AG04450 (cell line): ENCODE results near the gene FCN1. TPM values are rescaled to one million over a fixed set of nuclear protein-coding genes. Genes with fewer than 3 reads are reported as not detected.

Experiments
- CTCF ChIA-PET: fragments of 300-600, 350-600 bp; formaldehyde crosslinking; extraction: SDS; loops from one replicate; lab custom pipeline; 2022; ENCODE audit warnings: antibody characterized with exemption, inconsistent platforms; lab: Charles Lee
- POLR2A ChIA-PET: fragments of 350-600 bp; formaldehyde crosslinking; extraction: SDS; loops from one replicate; lab custom pipeline; 2021; ENCODE audit warnings: antibody characterized with exemption, inconsistent platforms; lab: Yijun Ruan, JAX
- DNase-seq: peaks from one replicate; pipeline ENCODE4 v3.0.0-alpha.2; 2011; ENCODE audit warnings: low read depth, low spot score
- H3K27ac ChIP-seq: one replicate; pipeline ENCODE4 v1.5.1; 2012; ENCODE audit warnings: low read depth, low read length, control low read depth
- H3K27me3 ChIP-seq: one replicate; pipeline ENCODE4 v1.6.0; 2012; ENCODE audit warnings: low read length; ENCODE audit not compliant: control insufficient read depth, insufficient read depth
- H3K4me3 ChIP-seq: 2 replicates; pipeline ENCODE4 v1.5.1; 2011; ENCODE audit warnings: mild to moderate bottlenecking, low read depth, low read length, control low read depth
- H3K9me3 ChIP-seq: 2 replicates; pipeline ENCODE4 v1.5.1; 2012; ENCODE audit warnings: low read length; ENCODE audit not compliant: control insufficient read depth, insufficient read depth
- CTCF ChIP-seq: IDR thresholded peaks from 2 replicates; pipeline ENCODE4 v1.5.1; 2011; ENCODE audit warnings: low read depth, low read length, control low read depth, inconsistent platforms
- polyA minus RNA-seq: library from RNA; depleted of rRNA, polyadenylated mRNA; stranded (reverse); fragments of >200 nt; gene quantifications from 2 replicates; pipeline ENCODE4 v1.2.3, GENCODE V29; 2011; rRNA and poly(A)+ RNA removed
- polyA plus RNA-seq: library from polyadenylated mRNA; depleted of rRNA; stranded (reverse); fragments of >200 nt; gene quantifications from 2 replicates; pipeline ENCODE4 v1.2.3, GENCODE V29; 2011; rRNA removed

The FCN1 gene
- polyA plus RNA-seq, result not detected in 2 replicates
- not detected in 2 replicates for polyA minus RNA-seq

- no peak for TF ChIP-seq CTCF
- H3K4me3 ChIP-seq, result no peak within 1 kb of the TSS
- ChIA-PET POLR2A (no interaction called here), CTCF (no interaction called here)
- H3K27ac ChIP-seq, result no peak within 1 kb of the TSS
- peaks cover 3% of the 10 kb centered on the region; the same call in 1 of the 2 replicates for H3K9me3 ChIP-seq
- DNase-seq, result no peak
- H3K27me3 ChIP-seq, result peaks cover 3% of the 10 kb centered on the region
Measured at GRCh38 chr9:134917431-134918373, at the start of gene FCN1. TSS of gene FCN1 (minus strand) at chr9:134917912. CDS start at chr9:134917871, 41 bp downstream.

GRCh38 chr9:134966697-134967546, 49.2 kb upstream of the FCN1 start:
- CTCF ChIA-PET, result no interaction called here
- Histone ChIP-seq H3K27ac (no peak overlapping the region), H3K27me3 (no peaks in the 10 kb centered on the region), H3K9me3 (no peaks in the 10 kb centered on the region; the same call in 1 of the 2 replicates), H3K4me3 (no peak overlapping the region)
- TF ChIP-seq CTCF, result no peak
- POLR2A ChIA-PET, result no interaction called here
- DNase-seq, result no peak

DNA sequence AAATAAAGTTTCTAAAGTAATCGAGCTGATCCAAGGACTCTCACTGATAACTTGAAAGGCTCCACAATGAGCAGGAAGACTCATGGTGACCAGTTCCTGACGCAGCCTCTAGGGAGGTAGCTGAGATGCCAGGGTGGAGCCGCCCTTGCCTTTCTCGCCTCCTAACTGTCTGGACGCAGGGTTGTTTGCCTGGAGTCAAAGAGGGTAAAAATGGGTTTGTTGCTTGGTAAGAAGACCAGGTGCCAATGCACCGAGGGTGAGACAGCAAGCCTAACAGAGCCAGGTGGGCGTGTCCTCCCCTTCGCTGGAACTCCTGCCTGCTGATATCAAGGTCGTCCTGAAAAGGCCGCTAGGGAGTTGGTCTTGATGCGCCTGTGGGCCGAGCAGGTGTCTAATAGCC, 48.6 kb upstream of the FCN1 start:
- TF ChIP-seq CTCF, result no peak
- POLR2A ChIA-PET, result no interaction called here
- no peak for DNase-seq
- Histone ChIP-seq H3K27me3 (no peaks in the 10 kb centered on the region), H3K4me3 (no peak overlapping the region), H3K27ac (no peak overlapping the region), H3K9me3 (no peaks in the 10 kb centered on the region; the same call in 1 of the 2 replicates)
- CTCF ChIA-PET, result no interaction called here

DNA sequence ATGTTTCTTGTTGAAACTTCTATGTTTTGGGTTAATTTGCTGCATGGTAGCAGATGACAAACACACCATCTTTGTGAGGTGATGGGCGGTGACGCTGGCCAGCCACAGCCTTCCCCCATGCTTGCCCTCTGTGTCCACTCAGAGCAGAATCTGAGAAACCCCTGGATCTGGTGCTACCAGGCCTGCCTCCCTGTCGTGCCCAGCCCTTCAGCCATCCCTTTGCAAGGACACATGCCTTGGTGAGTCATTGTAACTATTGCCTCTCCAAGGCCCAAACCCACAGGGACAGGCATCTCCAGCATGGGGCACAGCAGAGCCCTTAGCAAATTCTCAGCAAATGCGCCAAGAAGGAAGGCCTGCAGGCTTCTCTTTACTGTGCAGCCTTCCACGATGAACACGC, 48.1 kb upstream of the FCN1 start:
- POLR2A ChIA-PET, result no interaction called here
- CTCF ChIA-PET, result no interaction called here
- Histone ChIP-seq H3K27ac (no peak overlapping the region), H3K4me3 (no peak overlapping the region), H3K9me3 (no peaks in the 10 kb centered on the region; the same call in 1 of the 2 replicates), H3K27me3 (no peaks in the 10 kb centered on the region)
- no peak for DNase-seq
- no peak for TF ChIP-seq CTCF
